Measurements from ENCODE around the gene FOXK2. TPM values are rescaled to one million over a fixed set of nuclear protein-coding genes. Genes with fewer than 3 reads are reported as not detected.
"Not testable (repeated sequence)": the region's sequence is repeated elsewhere in the genome, so short reads cannot be mapped to it uniquely, and the experiment has no call there.

The FOXK2 gene
- total RNA-seq, 2 experiments from 2014 or later, result 59.6 to 63.2 TPM

GRCh38 chr17:82527898-82528297 is 8.4 kb downstream of the FOXK2 start:
- Mint-ChIP-seq H3K36me3 (ENCODE audit: low read depth) (peaks cover 5% of the 10 kb centered on the region), H3K4me1 (peaks cover 47% of the 10 kb centered on the region), H3K27ac (peak overlapping the region; percentile 58), H3K9me3 (no peaks in the 10 kb centered on the region), H3K4me3 (no peak overlapping the region), H3K27me3 (no peaks in the 10 kb centered on the region)
- CTCF ChIA-PET, result interaction anchor here (0.6 kb wide), 3 partner anchors 9 to 197 kb away, joined by 3 to 4 read pairs (median 3); no protein-coding TSS in a partner anchor
- POLR2A ChIA-PET, result no interaction called here
- DNase-seq, result no peak

GRCh38 chr17:82528484-82529265 is 9.1 kb downstream of the FOXK2 start:
- Mint-ChIP-seq H3K36me3 (ENCODE audit: low read depth) (peaks cover 5% of the 10 kb centered on the region), H3K9me3 (no peaks in the 10 kb centered on the region), H3K4me3 (no peak overlapping the region), H3K27ac (peak overlapping the region; percentile 58), H3K27me3 (no peaks in the 10 kb centered on the region), H3K4me1 (peaks cover 46% of the 10 kb centered on the region)
- POLR2A ChIA-PET, result no interaction called here
- no peak for DNase-seq
- CTCF ChIA-PET, result interaction anchor here (0.6 kb wide), 1 partner anchor 108 kb away, joined by 3 read pairs; no protein-coding TSS in a partner anchor

GRCh38 chr17:82529914-82530300 is 10.4 kb downstream of the FOXK2 start:
- no peak overlapping the region for H3K4me3 Mint-ChIP-seq
- H3K27me3 Mint-ChIP-seq, result no peaks in the 10 kb centered on the region
- no peak for DNase-seq
- ChIA-PET CTCF (interaction anchor here (0.6 kb wide), 1 partner anchor 20 kb away, joined by 3 read pairs; no protein-coding TSS in a partner anchor), POLR2A (interaction anchor here (0.7 kb wide), 1 partner anchor 110 kb away, joined by 4 read pairs; no protein-coding TSS in a partner anchor)
- H3K36me3 Mint-ChIP-seq (ENCODE audit: low read depth), result peaks cover 5% of the 10 kb centered on the region
- H3K9me3 Mint-ChIP-seq, result no peaks in the 10 kb centered on the region
- no peak overlapping the region for H3K27ac Mint-ChIP-seq
- peaks cover 51% of the 10 kb centered on the region for H3K4me1 Mint-ChIP-seq

GRCh38 chr17:82531431-82531881 is 11.9 kb downstream of the FOXK2 start:
- POLR2A ChIA-PET, result no interaction called here
- no peak for DNase-seq
- Mint-ChIP-seq H3K9me3 (no peaks in the 10 kb centered on the region), H3K4me1 (peaks cover 58% of the 10 kb centered on the region), H3K27ac (peak overlapping the region; percentile 84), H3K27me3 (no peaks in the 10 kb centered on the region), H3K36me3 (ENCODE audit: low read depth) (peaks cover 5% of the 10 kb centered on the region), H3K4me3 (no peak overlapping the region)
- CTCF ChIA-PET, result interaction anchor here (0.5 to 1.2 kb wide), 3 partner anchors 107 to 501 kb away, joined by 3 read pairs; no protein-coding TSS in a partner anchor

- H3K4me3 Mint-ChIP-seq, result no peak overlapping the region
- CTCF ChIA-PET, result interaction anchor here (0.9 to 1.6 kb wide), 2 partner anchors 10 to 24 kb away, joined by 3 to 4 read pairs; no protein-coding TSS in a partner anchor
- peak overlapping the region; percentile 6 for H3K27ac Mint-ChIP-seq
Measured at GRCh38 chr17:82534401-82534812, 14.9 kb downstream of the FOXK2 start.

GRCh38 chr17:82536512-82537201 is 17.1 kb downstream of the FOXK2 start:
- H3K4me1 Mint-ChIP-seq, result peaks cover 50% of the 10 kb centered on the region
- H3K4me3 Mint-ChIP-seq, result no peak overlapping the region
- POLR2A ChIA-PET, result no interaction called here
- no peak for DNase-seq
- H3K27ac Mint-ChIP-seq, result peak overlapping the region; percentile 79
- CTCF ChIA-PET, result interaction anchor here (0.6 to 2.6 kb wide), 8 partner anchors 9 to 299 kb away, joined by 3 to 11 read pairs (median 4); partner anchors contain the start of gene FOXK2
- H3K27me3 Mint-ChIP-seq, result no peaks in the 10 kb centered on the region
- no peaks in the 10 kb centered on the region for H3K9me3 Mint-ChIP-seq
- peaks cover 3% of the 10 kb centered on the region for H3K36me3 Mint-ChIP-seq (ENCODE audit: low read depth)

More at GRCh38 chr17:82534401-82534812, 14.9 kb downstream of the FOXK2 start:
- Mint-ChIP-seq H3K27me3 (no peaks in the 10 kb centered on the region), H3K36me3 (ENCODE audit: low read depth) (peaks cover 5% of the 10 kb centered on the region), H3K9me3 (no peaks in the 10 kb centered on the region), H3K4me1 (peaks cover 59% of the 10 kb centered on the region)
- POLR2A ChIA-PET, result no interaction called here
- no peak for DNase-seq

GRCh38 chr17:82537228-82537627 is 17.7 kb downstream of the FOXK2 start:
- Mint-ChIP-seq H3K4me1 (peaks cover 50% of the 10 kb centered on the region), H3K27ac (peak overlapping the region; percentile 73)
- H3K27me3 Mint-ChIP-seq; H3K9me3 Mint-ChIP-seq; H3K4me3 Mint-ChIP-seq; POLR2A ChIA-PET; H3K36me3 Mint-ChIP-seq (ENCODE audit: low read depth); DNase-seq: not testable (repeated sequence)
- CTCF ChIA-PET, result interaction anchor here (0.6 to 2.6 kb wide), 7 partner anchors 10 to 300 kb away, joined by 3 to 11 read pairs (median 3); no protein-coding TSS in a partner anchor

- H3K9me3 Mint-ChIP-seq; DNase-seq; H3K27me3 Mint-ChIP-seq; H3K4me3 Mint-ChIP-seq; H3K36me3 Mint-ChIP-seq (ENCODE audit: low read depth); POLR2A ChIA-PET; H3K27ac Mint-ChIP-seq: not testable (repeated sequence)
- CTCF ChIA-PET, result interaction anchor here (0.6 kb wide), 1 partner anchor 21 kb away, joined by 3 read pairs; no protein-coding TSS in a partner anchor
- H3K4me1 Mint-ChIP-seq, result peaks cover 45% of the 10 kb centered on the region
Measured at GRCh38 chr17:82539076-82539475, 19.5 kb downstream of the FOXK2 start.

GRCh38 chr17:82542439-82542838 is 22.9 kb downstream of the FOXK2 start:
- Mint-ChIP-seq H3K9me3 (no peaks in the 10 kb centered on the region), H3K27me3 (no peaks in the 10 kb centered on the region), H3K4me3 (no peak overlapping the region), H3K36me3 (ENCODE audit: low read depth) (peaks cover 3% of the 10 kb centered on the region), H3K27ac (no peak overlapping the region), H3K4me1 (peaks cover 23% of the 10 kb centered on the region)
- POLR2A ChIA-PET, result no interaction called here
- no peak for DNase-seq
- CTCF ChIA-PET, result interaction anchor here (2.0 kb wide), 1 partner anchor 9 kb away, joined by 5 read pairs; no protein-coding TSS in a partner anchor

GRCh38 chr17:82544431-82545070 is 25.0 kb downstream of the FOXK2 start:
- POLR2A ChIA-PET, result no interaction called here
- Mint-ChIP-seq H3K27ac (no peak overlapping the region), H3K4me1 (peaks cover 25% of the 10 kb centered on the region)

GRCh38 chr17:82545071-82545462 is 25.5 kb downstream of the FOXK2 start:
- Mint-ChIP-seq H3K27ac (no peak overlapping the region), H3K36me3 (ENCODE audit: low read depth) (peaks cover 3% of the 10 kb centered on the region), H3K27me3 (no peaks in the 10 kb centered on the region), H3K4me3 (no peak overlapping the region), H3K9me3 (no peaks in the 10 kb centered on the region), H3K4me1 (peaks cover 25% of the 10 kb centered on the region)
- ChIA-PET POLR2A (no interaction called here), CTCF (interaction anchor here (0.7 to 1.2 kb wide), 2 partner anchors 10 to 26 kb away, joined by 4 to 6 read pairs; no protein-coding TSS in a partner anchor)
- no peak for DNase-seq

More at GRCh38 chr17:82544431-82545070, 25.0 kb downstream of the FOXK2 start:
- Mint-ChIP-seq H3K9me3 (no peaks in the 10 kb centered on the region), H3K27me3 (no peaks in the 10 kb centered on the region), H3K36me3 (ENCODE audit: low read depth) (peaks cover 3% of the 10 kb centered on the region), H3K4me3 (no peak overlapping the region)
- CTCF ChIA-PET, result interaction anchor here (0.7 to 1.2 kb wide), 2 partner anchors 10 to 26 kb away, joined by 4 to 6 read pairs; no protein-coding TSS in a partner anchor
- DNase-seq, result no peak

- Mint-ChIP-seq H3K27ac (no peak overlapping the region), H3K4me1 (peaks cover 32% of the 10 kb centered on the region), H3K4me3 (no peak overlapping the region), H3K27me3 (no peaks in the 10 kb centered on the region), H3K9me3 (no peaks in the 10 kb centered on the region), H3K36me3 (ENCODE audit: low read depth) (no peaks in the 10 kb centered on the region)
- POLR2A ChIA-PET, result no interaction called here
- no peak for DNase-seq
- CTCF ChIA-PET, result interaction anchor here (1.7 kb wide), 1 partner anchor 11 kb away, joined by 8 read pairs; no protein-coding TSS in a partner anchor
Measured at GRCh38 chr17:82547981-82548380, 28.4 kb downstream of the FOXK2 start.

All from activated CD4-positive, alpha-beta T cell treated with anti-CD3 and anti-CD28 coated beads, Interleukin-2, amount 10 ng/mL, durations not matched to agents 7 days and 5 days (primary cell).